HepG2 (cell line): ENCODE measurements around the gene KRTAP22-2. TPM values are rescaled to one million over a fixed set of nuclear protein-coding genes. Genes with fewer than 3 reads are reported as not detected.

Experiments used
- ATAC-seq: fragments of 200-7000 bp; cut with Tn5 transposase; 3 replicates; pipeline ENCODE4 v1.9.1; 2020; ENCODE audit warnings: mild to moderate bottlenecking, moderate library complexity
- BruUV-seq: library from RNA; stranded (reverse); fragments of 400-500 nt; replicated peaks from 2 replicates; lab custom pipeline; 2021; lab: Mats Ljungman, UMichigan
- CTCF ChIA-PET: fragments of 300-600 bp; formaldehyde crosslinking; extraction: SDS; loops from one replicate; lab custom pipeline; 2021; ENCODE audit warnings: low total read pairs, inconsistent platforms, low intra/inter-chr PET ratio; lab: Yijun Ruan, JAX
- POLR2A ChIA-PET: fragments of 350-600 bp; sonication (Branson Sonifier 250); formaldehyde crosslinking; loops from one replicate; lab custom pipeline; 2020; ENCODE audit warnings: antibody characterized with exemption, inconsistent platforms; lab: Yijun Ruan, JAX
- DNase-seq: peaks from one replicate; pipeline ENCODE4 v3.0.0-alpha.2; 2015; ENCODE audit warnings: low spot score
- FAIRE-seq: peaks from 3 replicates; lab custom pipeline; 2011; peaks lifted over from hg19 to GRCh38; lab: Jason Lieb, UNC
- H2AFZ ChIP-seq: one replicate; pipeline ENCODE4 v1.6.1; 2011; ENCODE audit warnings: low read length, inconsistent platforms
- H3K27ac ChIP-seq: fragments of 300-600 bp; 3 replicates; pipeline ENCODE4 v1.8.0; 2011; ENCODE audit warnings: mixed run types, mild to moderate bottlenecking, mixed read lengths, low read length, inconsistent platforms; ENCODE audit not compliant: insufficient read depth; ENCODE audit errors: extremely low read length
- H3K27me3 ChIP-seq, 2 experiments: fragments of 200-600 bp in 1 of 2; 2 replicates in 1 of 2; 3 replicates in 1 of 2; pipeline versions ENCODE4 v1.6.0 to v1.8.0; 2011; ENCODE audit warnings: low read length in 2 of 2, mild to moderate bottlenecking in 2 of 2, moderate library complexity in 2 of 2, inconsistent platforms in 1 of 2; ENCODE audit not compliant: insufficient read depth in 2 of 2, control insufficient read depth in 1 of 2
- H3K36me3 ChIP-seq, 2 experiments: fragments of 200-600 bp in 1 of 2; replicated peaks in 1 of 2; 2 replicates in 1 of 2; 3 replicates in 1 of 2; pipeline versions ENCODE4 v1.5.1 to v1.8.0; 2011; ENCODE audit warnings: low read length in 2 of 2, inconsistent platforms in 1 of 2; ENCODE audit not compliant: insufficient read depth in 2 of 2, control insufficient read depth in 1 of 2
- H3K4me1 ChIP-seq: 2 replicates; pipeline ENCODE4 v1.5.1; 2012; ENCODE audit warnings: low read length, inconsistent platforms; ENCODE audit not compliant: insufficient read depth
- H3K4me2 ChIP-seq: 2 replicates; pipeline ENCODE4 v1.6.0; 2011; ENCODE audit warnings: low read depth, low read length, inconsistent platforms
- H3K4me3 ChIP-seq, 3 experiments: fragments of 200-600 bp in 1 of 3; sonication (generic), shearing (Covaris generic) in 1 of 3; replicated peaks in 1 of 3; 2 replicates each; pipeline ENCODE4 v1.5.1; 2011 to 2016; ENCODE audit warnings: low read length in 3 of 3, inconsistent platforms in 2 of 3, low read depth in 2 of 3, mild to moderate bottlenecking in 2 of 3, control low read depth in 1 of 3, mixed read lengths in 1 of 3; ENCODE audit not compliant: insufficient read depth in 1 of 3
- H3K79me2 ChIP-seq: one replicate; pipeline ENCODE4 v1.6.1; 2011; ENCODE audit warnings: low read length, inconsistent platforms; ENCODE audit not compliant: insufficient read depth
- H3K9ac ChIP-seq: 2 replicates; pipeline ENCODE4 v1.6.0; 2011; ENCODE audit warnings: mild to moderate bottlenecking, low read depth, low read length, inconsistent platforms; ENCODE audit not compliant: insufficient read depth
- H3K9me3 ChIP-seq: 2 replicates; pipeline ENCODE4 v1.5.1; 2012; ENCODE audit warnings: mild to moderate bottlenecking, low read length
- H4K20me1 ChIP-seq: 2 replicates; pipeline ENCODE4 v1.6.0; 2011; ENCODE audit warnings: inconsistent platforms, mild to moderate bottlenecking, low read length, moderate library complexity; ENCODE audit not compliant: insufficient read depth
- CREBL2 ChIP-seq: sonication (generic); formaldehyde crosslinking; IDR thresholded peaks from 2 replicates; pipeline ENCODE4 v1.8.1; 2023; ENCODE audit warnings: missing genetic modification reagents, mild to moderate bottlenecking, borderline replicate concordance
- EP300 ChIP-seq, 3 experiments: sonication (generic) in 1 of 3; formaldehyde crosslinking in 1 of 3; IDR thresholded peaks; 2 replicates each; pipeline versions ENCODE4 v1.5.1 to v1.6.1; 2011 to 2020; ENCODE audit warnings: low read depth in 2 of 3, low read length in 2 of 3, borderline replicate concordance in 1 of 3, improper control_type of control experiment in 1 of 3, mild to moderate bottlenecking in 1 of 3, missing genetic modification reagents in 1 of 3, moderate library complexity in 1 of 3
- HDAC1 ChIP-seq: sonication (generic); formaldehyde crosslinking; IDR thresholded peaks from 2 replicates; pipeline ENCODE4 v1.5.1; 2020; ENCODE audit warnings: mild to moderate bottlenecking, missing genetic modification reagents
- JDP2 ChIP-seq: sonication (generic); formaldehyde crosslinking; IDR thresholded peaks from 2 replicates; pipeline ENCODE4 v1.8.1; 2022; ENCODE audit warnings: missing genetic modification reagents, borderline replicate concordance
- MLXIP ChIP-seq: sonication (generic); formaldehyde crosslinking; IDR thresholded peaks from 2 replicates; pipeline ENCODE4 v1.9.0; 2021; ENCODE audit warnings: missing genetic modification reagents, borderline replicate concordance
- XRCC5 ChIP-seq: fragments of 200-400 bp; formaldehyde crosslinking; optimal IDR thresholded peaks from 2 replicates; pipeline ENCODE3; 2017; ENCODE audit warnings: mild to moderate bottlenecking, low read length
- ZFYVE20 ChIP-seq: sonication (generic); formaldehyde crosslinking; IDR thresholded peaks from 2 replicates; pipeline ENCODE4 v1.8.0; 2023; ENCODE audit warnings: low read depth, mild to moderate bottlenecking, moderate library complexity, missing genetic modification reagents, borderline replicate concordance
- ZNF263 ChIP-seq: sonication (generic); formaldehyde crosslinking; IDR thresholded peaks from 2 replicates; pipeline ENCODE4 v1.4.0; 2020; ENCODE audit warnings: missing genetic modification reagents
- ZNF281 ChIP-seq: sonication (generic); formaldehyde crosslinking; IDR thresholded peaks from 2 replicates; pipeline ENCODE4 v1.4.0; 2020; ENCODE audit warnings: missing genetic modification reagents, borderline replicate concordance
- ZNF317 ChIP-seq: sonication (generic); formaldehyde crosslinking; IDR thresholded peaks from 2 replicates; pipeline ENCODE4 v1.5.0; 2020; ENCODE audit warnings: mild to moderate bottlenecking, missing genetic modification reagents
- ZNF326 ChIP-seq: sonication (generic); formaldehyde crosslinking; IDR thresholded peaks from 2 replicates; pipeline ENCODE4 v1.4.0; 2020; ENCODE audit warnings: missing genetic modification reagents, borderline replicate concordance
- ZNF556 ChIP-seq: sonication (generic); formaldehyde crosslinking; IDR thresholded peaks from 2 replicates; pipeline ENCODE4 v1.4.0; 2020; ENCODE audit warnings: mild to moderate bottlenecking, missing genetic modification reagents, borderline replicate concordance
- ZNF710 ChIP-seq: sonication (generic); formaldehyde crosslinking; IDR thresholded peaks from 2 replicates; pipeline ENCODE4 v1.5.0; 2020; ENCODE audit warnings: mild to moderate bottlenecking, missing genetic modification reagents, borderline replicate concordance
- ZNF878 ChIP-seq: sonication (generic); formaldehyde crosslinking; IDR thresholded peaks from 2 replicates; pipeline ENCODE4 v1.8.1; 2023; ENCODE audit warnings: mild to moderate bottlenecking, missing genetic modification reagents, moderate library complexity
- WGBS: methylation state at CpG from one replicate; pipeline ENCODE4 v1.1.6; 2017; ENCODE audit warnings: low lambda C conversion rate; 5-methylcytosine and 5-hydroxymethylcytosine counted together
- in situ Hi-C: cut with HindIII; loops from 2 replicates; pipeline ENCODE4 v1.10.0; 2017; ENCODE audit warnings: low pct_unique_long_range_greater_than_20kb; ENCODE audit not compliant: extremely low pct_ligation_motif_present
- intact Hi-C: fragments of 100-400 bp; cut with micrococcal nuclease; formaldehyde crosslinking; loops from one replicate; pipeline ENCODE4 v1.10.0; 2022; ENCODE audit not compliant: unreplicated experiment
- polyA plus RNA-seq, 8 experiments: library from polyadenylated mRNA; depleted of rRNA in 3 of 8; stranded (reverse) in 7 of 8; unstranded in 1 of 8; fragments of >200 nt; fragmentation: Illumina TruSeq in 4 of 8; extraction: Trizol in 4 of 8; gene quantifications; 2 replicates each; pipeline versions ENCODE4 v1.2.1 to v1.2.3, GENCODE V29; 2011 to 2016; ENCODE audit warnings: low read depth in 4 of 8, missing spikeins in 1 of 8, mixed read lengths in 1 of 8; ENCODE audit not compliant: insufficient read depth in 1 of 8
- total RNA-seq, 5 experiments: library from RNA; depleted of rRNA; stranded (reverse); fragments of >200 nt; fragmentation: Illumina TruSeq; extraction: Trizol; gene quantifications; 2 replicates each; pipeline ENCODE4 v1.2.3, GENCODE V29; 2016; ENCODE audit warnings: low read depth in 1 of 5

KRTAP22-2 gene
- total and polyA plus RNA-seq, 2 of the 13 experiments (the other 11 are each of a cell fraction or from before 2014, with no cell fraction given) = not detected

- Histone ChIP-seq H2AFZ (no peak within 1 kb of the TSS), H3K27ac (no peak within 1 kb of the TSS), H3K4me3 (no peak within 1 kb of the TSS), H3K27me3 (no peaks in the 10 kb centered on the region), H3K9me3 (peaks cover 86% of the 10 kb centered on the region), H3K4me1 (no peaks in the 10 kb centered on the region), H3K9ac (no peak within 1 kb of the TSS), H3K79me2 (no peaks in the 10 kb centered on the region), H4K20me1 (no peaks in the 10 kb centered on the region), H3K4me2 (no peak within 1 kb of the TSS), H3K36me3 (no peaks in the 10 kb centered on the region)
- DNase-seq (no peak), ATAC-seq (no peak), FAIRE-seq (no peak)
- CTCF ChIA-PET = no interaction called here
- BruUV-seq = no TSS peak
- 29% methylated on average over 2 of the region's 2 CpGs for WGBS
- in situ Hi-C loops = no loop called here
- POLR2A ChIA-PET = no interaction called here
- intact Hi-C loops = no loop called here
- no peak for TF ChIP-seq ZNF317 (CRISPR knock-in tag)
- no peak for TF ChIP-seq ZNF263 (CRISPR knock-in tag)
- TF ChIP-seq XRCC5 = no peak
- no peak for TF ChIP-seq MLXIP (CRISPR knock-in tag)
- TF ChIP-seq ZNF556 (CRISPR knock-in tag) = no peak
- no peak for TF ChIP-seq JDP2
- no peak for TF ChIP-seq EP300 (IDR thresholded peaks at IDR 0.05; ENCODE audit: low read depth in 2 of 2, low read length in 2 of 2)
- no peak for TF ChIP-seq EP300 (CRISPR knock-in tag; IDR thresholded peaks at IDR 0.05; ENCODE audit: borderline replicate concordance)
- no peak for TF ChIP-seq ZFYVE20 (CRISPR knock-in tag)
- TF ChIP-seq ZNF281 (CRISPR knock-in tag) = no peak
- no peak for TF ChIP-seq HDAC1
- no peak for TF ChIP-seq ZNF878 (CRISPR knock-in tag)
- TF ChIP-seq ZNF326 (CRISPR knock-in tag) = no peak
- no peak for TF ChIP-seq ZNF710 (CRISPR knock-in tag)
- TF ChIP-seq CREBL2 = no peak
Measured at GRCh38 chr21:30561264-30561895, 28.8 kb downstream of the KRTAP22-2 start, which contains the start of gene KRTAP19-7. TSS of gene KRTAP19-7 (minus strand) at chr21:30561314. CDS start at chr21:30561289, 25 bp downstream.
